ENCODE results near the gene CACNA1A. TPM values are rescaled to one million over a fixed set of nuclear protein-coding genes. Genes with fewer than 3 reads are reported as not detected.

CACNA1A gene
- total RNA-seq, 1 donor from 2014 or later = 190 TPM

- Mint-ChIP-seq H3K9me3 (ENCODE audit: unreplicated experiment) (peaks cover 13% of the 10 kb centered on the region), H3K4me1 (ENCODE audit: low read depth, unreplicated experiment) (peaks cover 4% of the 10 kb centered on the region), H3K27ac (ENCODE audit: unreplicated experiment) (no peak overlapping the region), H3K36me3 (ENCODE audit: unreplicated experiment) (peaks cover 12% of the 10 kb centered on the region), H3K27me3 (ENCODE audit: unreplicated experiment) (peaks cover 5% of the 10 kb centered on the region), H3K4me3 (ENCODE audit: unreplicated experiment) (no peak overlapping the region)
- DNase-seq = peak; percentile 47
- TF ChIP-seq CTCF (IDR thresholded peaks at IDR 0.05; ENCODE audit: partially characterized antibody, unreplicated experiment) = peak; percentile 73
Observed at GRCh38 chr19:13277104-13277809, 229.0 kb downstream of the CACNA1A start.

- Mint-ChIP-seq H3K4me3 (ENCODE audit: unreplicated experiment) (no peak overlapping the region), H3K27me3 (ENCODE audit: unreplicated experiment) (peaks cover 5% of the 10 kb centered on the region), H3K27ac (ENCODE audit: unreplicated experiment) (no peak overlapping the region), H3K4me1 (ENCODE audit: low read depth, unreplicated experiment) (no peaks in the 10 kb centered on the region), H3K9me3 (ENCODE audit: unreplicated experiment) (peaks cover 11% of the 10 kb centered on the region), H3K36me3 (ENCODE audit: unreplicated experiment) (peaks cover 18% of the 10 kb centered on the region)
- no peak for TF ChIP-seq CTCF (IDR thresholded peaks at IDR 0.05; ENCODE audit: partially characterized antibody, unreplicated experiment)
- no peak for DNase-seq
Observed at GRCh38 chr19:13275016-13275722, 231.1 kb downstream of the CACNA1A start.

GRCh38 chr19:13270514-13271105 is 235.7 kb downstream of the CACNA1A start:
- Mint-ChIP-seq H3K4me3 (ENCODE audit: unreplicated experiment) (no peak overlapping the region), H3K9me3 (ENCODE audit: unreplicated experiment) (peaks cover 6% of the 10 kb centered on the region), H3K4me1 (ENCODE audit: low read depth, unreplicated experiment) (no peaks in the 10 kb centered on the region), H3K27ac (ENCODE audit: unreplicated experiment) (no peak overlapping the region), H3K36me3 (ENCODE audit: unreplicated experiment) (peaks cover 15% of the 10 kb centered on the region), H3K27me3 (ENCODE audit: unreplicated experiment) (no peaks in the 10 kb centered on the region)
- no peak for TF ChIP-seq CTCF (IDR thresholded peaks at IDR 0.05; ENCODE audit: partially characterized antibody, unreplicated experiment)
- DNase-seq = no peak

- TF ChIP-seq CTCF (IDR thresholded peaks at IDR 0.05; ENCODE audit: partially characterized antibody, unreplicated experiment) = no peak
- H3K4me1 Mint-ChIP-seq (ENCODE audit: low read depth, unreplicated experiment) = no peaks in the 10 kb centered on the region
Observed at GRCh38 chr19:13269348-13269747, 236.9 kb downstream of the CACNA1A start.

GRCh38 chr19:13267889-13268288 is 238.4 kb downstream of the CACNA1A start:
- no peak for TF ChIP-seq CTCF (IDR thresholded peaks at IDR 0.05; ENCODE audit: partially characterized antibody, unreplicated experiment)
- DNase-seq = no peak
- peaks cover 7% of the 10 kb centered on the region for H3K27me3 Mint-ChIP-seq (ENCODE audit: unreplicated experiment)
- peaks cover 5% of the 10 kb centered on the region for H3K9me3 Mint-ChIP-seq (ENCODE audit: unreplicated experiment)
- H3K4me1 Mint-ChIP-seq (ENCODE audit: low read depth, unreplicated experiment) = no peaks in the 10 kb centered on the region
- peaks cover 15% of the 10 kb centered on the region for H3K36me3 Mint-ChIP-seq (ENCODE audit: unreplicated experiment)
- H3K27ac Mint-ChIP-seq (ENCODE audit: unreplicated experiment) = no peak overlapping the region
- H3K4me3 Mint-ChIP-seq (ENCODE audit: unreplicated experiment) = no peak overlapping the region

More at GRCh38 chr19:13269348-13269747, 236.9 kb downstream of the CACNA1A start:
- no peak for DNase-seq
- Mint-ChIP-seq H3K27ac (ENCODE audit: unreplicated experiment) (no peak overlapping the region), H3K27me3 (ENCODE audit: unreplicated experiment) (peaks cover 5% of the 10 kb centered on the region), H3K36me3 (ENCODE audit: unreplicated experiment) (peaks cover 15% of the 10 kb centered on the region), H3K9me3 (ENCODE audit: unreplicated experiment) (peaks cover 5% of the 10 kb centered on the region), H3K4me3 (ENCODE audit: unreplicated experiment) (no peak overlapping the region)
